Left ventricle myocardium inferior (tissue), 1 donor: Measurements from ENCODE around the gene ZDHHC16. TPM values are rescaled to one million over a fixed set of nuclear protein-coding genes. Genes with fewer than 3 reads are reported as not detected.
"Not testable (repeated sequence)": the region's sequence is repeated elsewhere in the genome, so short reads cannot be mapped to it uniquely, and the experiment has no call there.

Experiments used
- DNase-seq: peaks from one replicate; pipeline ENCODE4 v3.0.0-alpha.2; 2020
- H3K27ac ChIP-seq: fragments of 200-600 bp; replicated peaks from 2 replicates; pipeline ENCODE4 v1.8.0; 2021
- H3K27me3 ChIP-seq: fragments of 200-600 bp; 2 replicates; pipeline ENCODE4 v1.8.0; 2021; ENCODE audit warnings: low read depth
- H3K36me3 ChIP-seq: fragments of 200-600 bp; 2 replicates; pipeline ENCODE4 v1.8.0; 2021
- H3K4me1 ChIP-seq: fragments of 200-600 bp; 2 replicates; pipeline ENCODE4 v1.8.0; 2021
- H3K4me3 ChIP-seq: fragments of 200-600 bp; 2 replicates; pipeline ENCODE4 v1.8.0; 2021; ENCODE audit warnings: mild to moderate bottlenecking, moderate library complexity
- H3K9me3 ChIP-seq: fragments of 200-600 bp; replicated peaks from 2 replicates; pipeline ENCODE4 v1.8.0; 2021
- intact Hi-C: fragments of 100-400 bp; cut with micrococcal nuclease; formaldehyde crosslinking; loops from one replicate; pipeline ENCODE4 v1.11.0; 2022
- total RNA-seq: library from RNA; stranded (reverse); fragmentation: NEBNext Ultra II Directional; extraction: Animal tissue kit (Norgen Biotek cat#: 25700); gene quantifications from one replicate; pipeline ENCODE4 v1.2.1, GENCODE V29; 2021
- TF ChIP-seq, protein P1 (sequence below): fragments of 200-600 bp; IDR thresholded peaks from 2 replicates; pipeline ENCODE4 v1.8.0; 2021; ENCODE audit warnings: antibody characterized with exemption, mild to moderate bottlenecking, borderline replicate concordance
- donor health status: DM: no; HTN: yes; CAD: no; lungs with severe emphysema.

Gene ZDHHC16
- total RNA-seq, 1 donor from 2014 or later: 17.8 TPM

- H3K4me1 ChIP-seq: peaks cover 9% of the 10 kb centered on the region
Measured at GRCh38 chr10:97411406-97411805, 34.6 kb upstream of the ZDHHC16 start.

GRCh38 chr10:97412891-97413304, 33.1 kb upstream of the ZDHHC16 start:
- TF ChIP-seq, protein P1, sequence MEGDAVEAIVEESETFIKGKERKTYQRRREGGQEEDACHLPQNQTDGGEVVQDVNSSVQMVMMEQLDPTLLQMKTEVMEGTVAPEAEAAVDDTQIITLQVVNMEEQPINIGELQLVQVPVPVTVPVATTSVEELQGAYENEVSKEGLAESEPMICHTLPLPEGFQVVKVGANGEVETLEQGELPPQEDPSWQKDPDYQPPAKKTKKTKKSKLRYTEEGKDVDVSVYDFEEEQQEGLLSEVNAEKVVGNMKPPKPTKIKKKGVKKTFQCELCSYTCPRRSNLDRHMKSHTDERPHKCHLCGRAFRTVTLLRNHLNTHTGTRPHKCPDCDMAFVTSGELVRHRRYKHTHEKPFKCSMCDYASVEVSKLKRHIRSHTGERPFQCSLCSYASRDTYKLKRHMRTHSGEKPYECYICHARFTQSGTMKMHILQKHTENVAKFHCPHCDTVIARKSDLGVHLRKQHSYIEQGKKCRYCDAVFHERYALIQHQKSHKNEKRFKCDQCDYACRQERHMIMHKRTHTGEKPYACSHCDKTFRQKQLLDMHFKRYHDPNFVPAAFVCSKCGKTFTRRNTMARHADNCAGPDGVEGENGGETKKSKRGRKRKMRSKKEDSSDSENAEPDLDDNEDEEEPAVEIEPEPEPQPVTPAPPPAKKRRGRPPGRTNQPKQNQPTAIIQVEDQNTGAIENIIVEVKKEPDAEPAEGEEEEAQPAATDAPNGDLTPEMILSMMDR: no peak
- Histone ChIP-seq H3K9me3 (no peaks in the 10 kb centered on the region), H3K27ac (no peak overlapping the region), H3K4me1 (no peaks in the 10 kb centered on the region), H3K27me3 (no peaks in the 10 kb centered on the region), H3K36me3 (no peaks in the 10 kb centered on the region), H3K4me3 (no peak overlapping the region)
- no peak for DNase-seq
- intact Hi-C loops: no loop called here

More at GRCh38 chr10:97411406-97411805, 34.6 kb upstream of the ZDHHC16 start:
- Histone ChIP-seq H3K36me3 (no peaks in the 10 kb centered on the region), H3K27me3 (no peaks in the 10 kb centered on the region), H3K4me3 (no peak overlapping the region), H3K9me3 (no peaks in the 10 kb centered on the region), H3K27ac (no peak overlapping the region)
- intact Hi-C loops: no loop called here
- TF ChIP-seq, protein P1: no peak
- DNase-seq: no peak

- TF ChIP-seq, protein P1: no peak
Measured at GRCh38 chr10:97416565-97416964, 29.4 kb upstream of the ZDHHC16 start.

GRCh38 chr10:97423757-97424098, 22.2 kb upstream of the ZDHHC16 start:
- H3K9me3 ChIP-seq, H3K27ac ChIP-seq, H3K36me3 ChIP-seq, DNase-seq, H3K27me3 ChIP-seq, H3K4me3 ChIP-seq, intact Hi-C loops: not testable (repeated sequence)
- H3K4me1 ChIP-seq: peaks cover 34% of the 10 kb centered on the region

More at GRCh38 chr10:97416565-97416964, 29.4 kb upstream of the ZDHHC16 start:
- Histone ChIP-seq H3K4me1 (peaks cover 5% of the 10 kb centered on the region), H3K36me3 (no peaks in the 10 kb centered on the region), H3K27ac (no peak overlapping the region), H3K4me3 (no peak overlapping the region), H3K9me3 (no peaks in the 10 kb centered on the region), H3K27me3 (no peaks in the 10 kb centered on the region)
- no peak for DNase-seq
- intact Hi-C loops: no loop called here

- no peaks in the 10 kb centered on the region for H3K9me3 ChIP-seq
- TF ChIP-seq, protein P1: peak; percentile 69
- H3K4me1 ChIP-seq: peaks cover 42% of the 10 kb centered on the region
- H3K27me3 ChIP-seq: no peaks in the 10 kb centered on the region
- H3K36me3 ChIP-seq: peaks cover 29% of the 10 kb centered on the region
- intact Hi-C loops: no loop called here
- DNase-seq: peak; percentile 95
- peak within 1 kb of the TSS; percentile 93 for H3K27ac ChIP-seq
- H3K4me3 ChIP-seq: peak within 1 kb of the TSS; percentile 95
Measured at GRCh38 chr10:97425964-97426775, 19.8 kb upstream of the ZDHHC16 start, which contains the start of gene PGAM1. PGAM1 (plus strand) TSS chr10:97426191; CDS start chr10:97426308, 117 bp downstream.
